ENCODE measurements around the gene PLIN5.

The PLIN5 gene, protein sequence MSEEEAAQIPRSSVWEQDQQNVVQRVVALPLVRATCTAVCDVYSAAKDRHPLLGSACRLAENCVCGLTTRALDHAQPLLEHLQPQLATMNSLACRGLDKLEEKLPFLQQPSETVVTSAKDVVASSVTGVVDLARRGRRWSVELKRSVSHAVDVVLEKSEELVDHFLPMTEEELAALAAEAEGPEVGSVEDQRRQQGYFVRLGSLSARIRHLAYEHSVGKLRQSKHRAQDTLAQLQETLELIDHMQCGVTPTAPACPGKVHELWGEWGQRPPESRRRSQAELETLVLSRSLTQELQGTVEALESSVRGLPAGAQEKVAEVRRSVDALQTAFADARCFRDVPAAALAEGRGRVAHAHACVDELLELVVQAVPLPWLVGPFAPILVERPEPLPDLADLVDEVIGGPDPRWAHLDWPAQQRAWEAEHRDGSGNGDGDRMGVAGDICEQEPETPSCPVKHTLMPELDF

DNA sequence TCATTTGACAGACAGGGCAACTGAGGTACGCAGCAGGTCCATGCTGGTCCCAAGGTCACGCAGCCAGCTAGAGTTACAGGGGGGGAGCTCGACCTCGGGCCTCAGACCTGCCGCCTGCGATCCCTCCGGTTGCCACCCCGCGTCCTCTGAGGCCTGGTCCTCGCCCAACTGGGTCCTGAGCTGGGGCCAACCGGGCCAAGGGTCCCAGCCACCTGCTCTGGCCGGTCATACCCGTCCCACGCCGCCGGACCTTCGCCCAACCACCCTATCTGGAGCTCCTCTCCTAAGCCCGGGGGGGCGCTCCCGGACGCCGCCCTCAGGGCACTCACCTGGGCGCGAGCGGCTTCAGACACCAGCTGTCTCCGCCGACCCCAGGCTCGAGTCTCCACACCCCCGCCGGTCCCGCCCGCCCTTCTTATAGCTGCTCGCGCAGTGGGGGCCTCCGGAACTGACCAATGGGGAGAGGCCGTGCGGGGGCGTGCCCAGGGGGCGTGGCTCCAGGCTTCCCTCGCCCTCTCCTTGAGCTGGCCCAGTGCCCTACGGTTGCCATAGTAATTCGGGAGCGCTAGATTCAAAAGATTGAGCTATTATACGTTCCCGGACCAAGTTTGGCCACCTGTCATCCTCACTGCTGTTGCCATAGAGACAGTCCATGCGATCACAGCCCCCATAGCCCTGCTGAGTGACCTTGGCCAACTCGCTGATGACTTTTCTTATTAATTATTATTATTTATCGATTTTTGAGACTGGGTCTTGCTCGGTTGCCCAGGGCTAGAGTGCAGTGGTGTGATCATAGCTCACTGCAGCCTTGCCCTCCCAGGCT is at the start of gene PLIN5:
Gene PLIN5, minus strand, starts transcription at position 389 of the 823 bp plus-strand sequence. CDS start 1,150 bp downstream, outside the sequence.
- peak; percentile 93 for DNase-seq

DNA sequence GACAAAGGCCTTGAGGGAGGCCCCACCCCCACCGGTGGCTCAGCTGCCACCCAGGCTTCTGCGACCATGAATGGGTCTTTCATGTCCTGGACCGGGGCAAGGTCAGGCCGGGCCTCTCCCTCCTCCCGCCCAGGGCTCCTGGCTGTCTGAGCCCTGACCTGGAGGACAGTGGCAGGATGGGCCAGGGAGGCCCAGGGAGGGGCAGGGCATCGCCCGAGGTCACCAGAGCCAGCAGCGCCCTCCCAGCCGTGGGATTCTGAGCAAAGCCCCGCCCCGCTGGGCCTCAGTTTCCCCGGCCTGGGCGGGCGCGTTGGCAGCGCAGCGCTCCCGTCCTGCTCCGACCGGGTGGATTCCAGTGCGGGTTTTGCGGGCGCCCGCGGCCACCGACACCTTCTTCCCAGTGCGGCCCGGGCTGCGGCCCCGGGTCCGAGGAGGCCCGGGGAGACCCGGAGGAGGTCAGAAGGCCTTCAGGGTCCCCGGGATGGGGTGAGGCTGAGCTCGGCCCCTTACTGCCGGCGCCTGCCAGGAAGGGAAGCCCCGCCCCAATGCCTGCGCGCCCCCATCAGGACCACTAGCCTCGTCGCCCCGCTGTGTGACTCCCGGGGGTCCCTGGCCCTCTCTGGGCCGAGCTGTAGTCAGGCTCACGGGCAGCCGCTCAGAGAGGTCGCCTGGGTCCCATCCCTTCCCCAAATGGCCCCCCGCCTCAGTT is 49.1 kb upstream of the PLIN5 start:
- DNase-seq, result peak; percentile 65

DNA sequence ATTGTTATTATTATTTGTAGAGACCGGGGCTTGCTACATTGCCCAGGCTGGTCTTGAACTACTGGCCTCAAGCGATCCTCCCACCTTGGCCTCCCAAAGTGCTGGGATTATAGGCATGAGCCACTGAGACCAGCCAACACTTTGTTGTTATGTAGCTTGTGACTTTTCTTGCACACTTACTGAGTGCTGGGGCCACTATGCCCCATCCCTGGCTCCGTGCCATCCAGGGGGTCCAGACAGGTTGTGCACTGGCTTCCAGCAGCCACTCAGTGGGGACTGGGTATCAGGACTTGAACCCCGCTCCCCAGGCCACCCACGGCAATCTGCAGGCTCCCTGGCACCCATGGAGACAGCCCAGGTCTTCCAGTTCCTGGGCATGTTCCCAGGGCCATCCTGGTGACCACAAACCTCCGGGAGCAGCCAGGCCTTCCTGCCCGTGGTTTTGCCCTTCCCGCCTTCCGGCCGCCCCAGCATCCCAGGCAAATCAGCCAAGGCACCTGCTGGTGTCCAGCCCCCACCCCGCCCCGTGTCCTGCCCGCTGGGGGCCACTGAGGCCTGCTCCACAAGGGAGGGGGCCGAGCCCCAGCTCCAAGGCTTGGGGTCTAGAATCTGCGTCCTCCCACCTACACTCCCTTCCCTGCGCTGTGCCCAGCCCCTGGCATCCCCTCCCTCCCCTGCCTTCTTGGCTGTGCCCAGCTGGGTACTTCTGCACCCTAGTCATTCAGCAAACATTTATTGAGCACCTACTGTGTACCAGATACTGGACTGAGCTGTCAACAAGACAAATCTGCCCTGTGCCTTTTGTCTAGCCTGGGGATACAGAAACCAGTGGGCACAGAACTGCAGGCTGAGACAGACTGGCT is 48.2 kb upstream of the PLIN5 start:
- DNase-seq, result peak; percentile 60

DNA sequence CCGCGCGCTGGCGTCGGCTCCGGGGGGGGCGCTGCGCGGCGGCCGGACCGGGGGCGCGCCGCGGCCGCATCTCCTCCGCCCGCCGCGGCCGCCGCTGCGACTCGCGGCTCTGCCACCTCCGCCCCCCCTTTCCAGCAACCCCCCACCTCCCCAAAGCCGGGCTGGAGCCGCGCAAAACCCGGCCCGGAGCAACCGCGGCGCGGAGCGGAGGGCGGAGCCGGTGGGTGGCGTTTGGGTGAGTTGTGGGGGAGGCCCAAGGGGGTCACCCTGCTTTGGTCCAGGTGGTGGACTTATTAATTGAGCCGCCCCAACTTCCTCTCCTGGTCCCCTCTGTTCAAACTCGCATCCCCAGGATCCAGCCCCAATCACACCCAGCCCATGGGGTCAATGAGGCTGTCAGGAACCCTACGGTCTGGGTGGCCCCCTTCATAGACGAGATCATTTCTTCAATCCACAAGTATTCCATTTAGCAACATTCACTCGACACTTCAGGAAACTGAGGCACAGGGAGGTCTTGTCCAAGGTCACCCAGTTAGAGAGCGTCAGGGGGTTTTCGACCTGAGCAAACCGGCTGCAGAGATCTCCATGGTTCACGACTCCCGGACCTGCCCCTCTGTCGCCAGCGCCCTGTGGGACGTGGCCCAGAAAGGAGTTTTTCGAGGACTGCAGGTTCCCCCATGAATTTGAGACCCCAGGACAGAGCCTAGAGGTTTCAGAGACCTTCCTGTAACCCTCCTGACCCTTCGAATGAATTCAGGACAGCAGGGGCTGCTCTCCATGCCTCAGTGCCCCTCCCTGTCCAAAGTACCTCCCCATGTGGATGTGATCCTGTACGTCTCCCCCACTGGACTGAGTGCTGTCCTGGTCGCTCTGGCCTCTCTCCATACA is 46.9 kb upstream of the PLIN5 start:
- peak; percentile 51 for DNase-seq

DNA sequence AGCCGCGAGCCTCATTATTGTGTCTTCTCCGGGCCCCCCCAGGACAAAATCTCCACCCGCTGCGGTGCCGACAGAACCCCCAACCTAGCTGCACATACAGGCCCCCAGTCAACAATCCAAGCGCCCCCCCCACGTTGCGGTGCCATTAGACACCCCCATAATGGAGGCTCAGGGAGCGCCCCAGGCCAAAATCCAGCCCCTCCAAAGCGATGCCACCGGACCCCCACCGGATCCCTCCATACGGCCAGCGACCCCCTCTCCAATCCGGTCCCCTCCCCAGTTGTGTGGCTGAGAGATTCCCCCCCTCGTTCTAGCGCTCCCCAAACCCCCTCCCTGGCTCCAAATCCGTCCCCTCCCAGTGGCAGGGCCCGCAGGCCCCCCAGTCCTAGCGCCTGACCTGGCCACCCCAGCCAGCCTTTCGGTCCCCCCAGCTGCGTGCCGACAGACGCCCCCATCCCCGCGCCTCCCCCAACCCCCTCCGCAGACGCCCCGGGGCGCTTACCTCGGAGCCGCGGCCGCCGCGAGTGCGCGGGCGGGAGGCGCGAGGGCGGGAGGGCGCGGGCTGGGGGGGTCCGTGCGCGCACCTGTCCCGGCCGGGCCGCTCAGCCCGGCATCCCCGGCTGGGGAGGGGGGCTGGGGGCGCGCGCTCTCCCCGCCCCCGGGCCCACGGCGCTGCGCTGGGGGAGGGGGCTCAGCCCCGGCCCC is 46.1 kb upstream of the PLIN5 start:
- no peak for DNase-seq

DNA sequence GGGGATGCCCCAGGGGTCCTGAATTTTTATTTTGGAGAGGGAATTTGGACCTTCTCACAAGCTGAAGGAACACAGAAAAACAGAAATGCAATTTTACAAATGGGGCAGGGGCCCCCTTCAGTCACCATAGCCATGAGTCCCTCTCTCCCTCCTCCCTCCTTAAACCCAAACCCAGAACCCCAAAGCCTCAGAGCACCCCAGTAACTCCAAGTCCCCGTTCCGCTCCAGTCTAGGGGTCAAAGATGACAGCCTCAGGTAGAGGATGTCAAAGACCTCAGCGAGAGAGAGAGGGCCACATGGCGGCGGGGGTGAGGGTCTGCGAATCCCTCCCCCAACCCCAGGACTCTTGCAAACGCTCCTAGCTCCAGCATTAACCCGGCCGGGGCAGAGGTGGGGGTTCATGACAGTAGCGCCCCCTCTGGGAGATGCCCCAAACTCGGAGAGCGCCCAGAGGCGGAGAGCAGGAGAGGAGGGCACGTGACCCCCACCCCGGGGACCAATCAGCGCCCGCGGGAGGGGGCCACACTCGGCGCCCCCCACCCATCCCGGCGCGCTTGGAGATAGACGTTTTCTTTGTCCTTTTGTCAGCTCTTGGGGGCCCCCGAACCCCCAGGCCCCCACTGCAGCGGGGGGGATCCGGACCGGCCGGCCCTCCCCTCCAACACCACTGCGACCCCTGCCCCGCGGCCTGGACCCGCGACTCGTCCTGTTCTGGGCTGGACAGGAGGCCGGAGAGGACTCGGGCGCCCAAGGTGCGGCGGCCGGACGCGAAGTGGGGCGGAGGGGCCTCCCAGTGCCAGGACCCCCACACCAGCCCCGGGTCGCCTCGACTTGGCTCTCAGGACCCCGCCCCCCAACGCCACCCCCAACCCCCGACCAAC is 45.2 kb upstream of the PLIN5 start:
- DNase-seq, result no peak

DNA sequence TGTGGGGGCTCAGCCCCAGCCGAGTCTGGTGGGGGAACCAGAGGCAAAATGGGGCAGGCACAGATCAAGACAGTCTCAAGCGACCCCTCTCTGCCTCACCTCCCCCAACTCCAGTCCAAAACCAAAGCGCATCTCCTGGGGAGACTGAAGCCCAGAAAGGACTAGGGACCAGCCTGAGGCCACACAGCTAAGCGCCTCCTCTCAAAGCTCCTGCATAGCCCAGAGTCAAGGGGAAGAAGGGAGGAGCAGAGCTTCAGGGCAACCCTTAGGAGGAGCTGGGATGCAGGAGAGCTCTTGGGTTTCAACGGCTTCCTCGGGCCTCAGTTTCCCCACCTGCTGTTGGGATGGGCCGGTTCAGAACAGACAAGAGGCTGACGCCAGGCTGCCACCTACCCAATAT is 44.4 kb upstream of the PLIN5 start:
- no peak for DNase-seq

DNA sequence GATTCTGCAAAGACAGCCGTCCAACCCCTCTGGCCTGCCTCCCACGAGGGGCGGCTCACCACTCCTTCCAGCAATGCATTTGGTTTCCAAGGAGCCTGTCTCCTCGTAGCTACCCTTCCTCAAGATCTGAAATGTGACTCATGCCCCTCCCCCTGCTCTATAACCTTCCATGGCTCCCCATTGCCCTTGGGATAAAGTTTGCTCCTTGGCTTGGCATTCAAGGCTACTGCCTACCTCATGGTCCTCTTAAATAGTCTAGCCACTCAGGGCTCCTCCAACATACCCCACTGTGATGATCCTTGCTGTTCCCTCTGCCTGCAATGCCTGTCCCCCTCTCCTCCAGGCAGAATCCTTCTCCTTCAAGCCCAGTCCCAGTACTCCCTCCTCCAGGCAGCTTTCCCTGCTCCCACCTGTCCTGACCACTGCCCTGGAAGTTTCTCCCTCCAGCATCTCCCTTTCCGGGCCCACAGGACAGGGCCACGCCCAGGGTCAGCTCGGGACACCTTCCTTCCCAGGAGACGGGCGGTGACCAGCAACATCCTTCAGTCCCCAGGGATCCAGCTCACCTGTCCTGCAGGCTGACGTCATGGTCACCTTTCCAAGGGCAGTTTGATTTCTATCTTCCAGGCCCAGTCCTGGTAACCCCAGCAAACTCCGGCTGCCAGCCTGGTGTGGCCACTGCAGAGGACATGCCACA is 43.7 kb upstream of the PLIN5 start:
- DNase-seq, result peak; percentile 42

DNA sequence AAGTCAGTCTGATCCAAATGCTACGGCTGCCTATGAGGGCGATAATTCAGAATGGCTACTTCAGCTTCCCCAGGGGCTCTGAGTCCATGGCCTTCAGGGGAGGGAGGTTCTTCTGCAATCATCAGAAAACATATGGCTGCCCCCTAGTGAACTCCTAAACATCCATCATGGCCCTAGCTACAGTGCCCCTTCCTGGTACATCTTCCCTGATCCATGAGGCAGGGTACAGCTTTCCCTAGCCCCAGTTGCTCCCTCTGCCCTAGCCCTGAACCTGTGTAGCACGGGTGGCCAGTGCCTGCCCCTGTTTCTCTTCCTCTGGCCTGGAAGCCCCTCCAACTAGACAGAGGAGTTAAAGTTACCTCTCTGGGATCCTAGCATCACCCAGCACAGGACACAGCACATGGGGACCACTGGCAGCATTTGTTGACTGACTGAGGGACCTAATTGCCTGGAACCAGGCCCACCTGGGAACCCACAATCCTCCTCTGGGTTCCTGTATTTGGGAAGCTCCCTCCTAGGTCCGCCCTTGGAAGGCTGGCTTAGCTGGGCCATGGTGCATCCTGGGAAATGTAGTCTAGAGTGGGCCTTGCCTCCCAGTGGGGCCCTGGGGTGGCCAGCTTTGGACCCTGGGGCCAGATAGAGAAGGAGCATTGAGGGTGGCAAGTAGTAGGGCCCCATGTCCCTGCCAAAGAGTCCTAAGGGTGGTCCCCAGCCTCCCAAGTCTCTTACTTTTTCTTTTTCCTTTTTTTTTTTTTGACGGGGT is 42.2 kb upstream of the PLIN5 start:
- peak; percentile 34 for DNase-seq

DNA sequence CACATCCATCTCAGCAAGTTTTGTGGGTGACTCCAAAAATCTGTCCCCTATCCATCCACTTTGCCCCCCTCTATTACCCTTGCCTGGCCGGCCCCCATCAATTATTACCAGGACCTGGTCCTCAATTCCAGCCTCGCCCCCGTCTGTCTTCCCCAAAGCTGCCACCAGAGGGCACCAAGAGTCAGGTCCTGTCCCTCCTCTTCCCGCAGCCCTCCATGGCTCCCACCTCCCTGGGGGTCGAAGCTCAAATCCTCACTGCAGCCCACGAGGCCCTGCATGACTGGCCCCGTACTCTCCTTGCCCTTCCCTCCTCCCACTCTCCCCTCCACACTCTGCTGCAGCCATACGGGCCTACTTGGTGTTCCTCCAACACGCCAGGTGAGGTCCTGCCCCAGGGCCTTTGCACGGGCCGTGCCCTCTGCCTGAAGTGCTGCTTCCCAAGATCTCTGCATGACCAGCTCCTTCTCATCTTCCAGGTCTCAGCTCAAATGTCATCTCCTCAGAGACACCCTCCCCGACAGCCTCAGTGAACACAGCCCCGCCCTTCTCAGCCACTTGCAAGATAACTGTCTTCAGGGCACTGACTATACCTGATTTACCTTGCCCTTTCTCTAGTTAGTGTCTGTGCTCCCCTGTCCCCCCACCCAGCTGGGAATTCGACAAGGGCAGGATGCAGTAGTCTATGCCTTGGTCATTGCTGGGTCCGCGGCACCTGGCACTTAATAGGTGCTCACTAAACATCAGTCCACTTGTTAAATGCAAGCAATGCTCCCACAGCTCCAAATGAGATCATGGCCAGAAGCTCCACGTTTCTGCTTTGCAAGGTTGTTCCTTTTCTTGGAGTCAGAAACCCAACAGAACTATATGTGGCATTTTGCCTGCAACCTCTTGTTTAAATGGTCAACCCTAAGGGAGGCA is 41.3 kb upstream of the PLIN5 start:
- DNase-seq, result peak; percentile 50

DNA sequence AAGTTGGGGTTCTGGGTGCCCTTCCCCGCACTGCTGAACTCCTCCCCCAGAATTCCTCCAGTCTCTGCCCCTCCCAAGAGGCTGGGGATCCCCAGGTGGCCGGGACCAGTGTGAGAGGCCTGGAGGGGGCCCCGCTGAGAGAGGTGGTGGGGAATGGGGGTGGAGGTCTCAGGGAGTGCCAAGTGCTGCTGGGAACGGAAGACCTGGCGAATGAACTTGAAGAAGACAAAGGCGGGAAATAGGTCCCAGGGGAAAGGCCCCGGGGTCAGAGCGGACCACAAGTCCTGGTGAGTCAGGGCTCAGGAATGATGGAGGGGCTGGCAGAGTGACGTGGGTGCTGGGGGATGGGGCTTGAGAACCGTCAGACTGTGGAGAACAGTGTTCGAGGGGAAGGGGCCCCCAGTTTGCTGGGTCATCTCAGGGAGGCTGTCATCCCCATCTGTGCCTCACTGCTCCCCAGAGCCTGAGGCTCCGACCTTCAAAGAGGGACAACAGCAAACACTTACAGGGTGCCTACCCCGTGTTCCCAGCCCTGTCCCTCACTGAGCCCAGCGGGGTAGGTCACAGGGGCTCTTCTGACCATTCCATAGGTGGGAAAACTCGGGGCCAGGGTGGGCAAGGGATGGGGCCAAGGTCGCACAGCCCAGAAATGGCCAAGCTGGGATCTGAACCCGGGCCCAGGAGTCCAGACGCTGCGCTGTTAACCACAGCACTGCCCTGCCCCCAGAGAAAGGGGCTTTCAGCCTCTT is 40.4 kb upstream of the PLIN5 start:
- DNase-seq, result peak; percentile 28

DNA sequence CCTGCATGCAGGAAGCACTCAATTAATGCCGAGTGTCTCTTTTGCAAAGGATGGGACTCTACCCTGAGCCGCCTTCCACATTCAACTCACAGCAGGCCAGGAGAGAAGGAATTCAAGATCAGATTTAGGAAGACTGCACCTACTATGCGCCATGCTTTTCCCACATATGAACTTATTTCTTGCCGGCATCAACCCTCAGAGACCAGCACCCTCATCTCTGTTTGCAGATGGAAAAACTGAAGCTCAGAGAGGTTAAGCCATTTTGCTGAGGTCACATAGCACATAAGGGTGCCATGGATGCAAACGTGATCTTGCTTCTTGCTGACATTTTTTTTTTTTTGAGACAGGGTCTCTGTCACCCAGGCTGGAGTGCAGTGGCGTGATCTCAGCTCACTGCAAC is 38.7 kb upstream of the PLIN5 start:
- DNase-seq, result no peak

DNA sequence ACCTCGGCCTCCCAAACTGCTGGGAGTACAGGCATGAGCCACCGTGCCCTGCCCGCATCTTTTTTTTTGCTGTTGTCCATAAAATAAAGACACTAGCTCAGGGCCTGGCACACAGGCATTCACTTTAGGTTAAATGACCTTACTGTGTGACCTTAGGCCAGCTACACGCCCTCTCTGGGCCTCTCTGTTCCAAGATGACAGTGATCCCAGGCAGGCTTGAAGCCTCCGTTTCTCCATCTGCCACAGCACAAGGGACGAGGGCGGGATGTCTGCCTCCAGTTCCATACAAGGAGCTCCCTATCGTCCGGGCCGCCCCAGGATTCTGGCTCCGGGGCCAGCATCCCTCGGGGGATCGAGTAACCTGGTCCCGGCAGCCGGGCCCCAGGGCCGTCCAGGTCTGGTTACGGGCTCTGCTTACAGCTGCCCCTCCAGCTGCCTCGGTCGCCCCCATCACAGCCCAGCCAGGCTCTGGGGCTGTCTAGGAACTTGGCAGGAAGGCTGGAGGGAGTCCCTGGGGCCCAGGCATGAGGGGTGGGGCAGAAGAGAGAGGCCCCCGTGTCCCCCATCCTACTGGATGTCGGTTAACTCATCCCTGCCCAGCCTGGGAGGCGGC is 36.4 kb upstream of the PLIN5 start:
- DNase-seq, result no peak

DNA sequence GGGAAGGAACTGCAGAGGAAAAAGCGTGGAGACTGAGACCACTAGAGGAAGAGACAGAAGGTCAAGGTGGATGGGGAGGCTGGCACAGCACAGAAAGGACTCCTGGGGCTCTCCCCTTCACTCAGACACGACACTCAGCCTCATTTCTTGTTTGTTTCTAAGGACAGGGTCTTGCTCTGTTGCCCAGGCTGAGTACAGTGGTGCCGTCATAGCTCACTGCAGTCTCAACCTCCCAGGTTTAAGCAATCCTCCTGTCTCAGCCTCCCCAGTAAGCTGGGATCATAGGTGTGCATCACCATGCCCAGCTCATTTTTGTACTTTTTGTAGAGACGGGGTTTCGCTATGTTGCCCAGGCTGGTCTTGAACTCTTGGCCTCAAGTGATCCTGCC is 35.9 kb upstream of the PLIN5 start:
- no peak for DNase-seq

DNA sequence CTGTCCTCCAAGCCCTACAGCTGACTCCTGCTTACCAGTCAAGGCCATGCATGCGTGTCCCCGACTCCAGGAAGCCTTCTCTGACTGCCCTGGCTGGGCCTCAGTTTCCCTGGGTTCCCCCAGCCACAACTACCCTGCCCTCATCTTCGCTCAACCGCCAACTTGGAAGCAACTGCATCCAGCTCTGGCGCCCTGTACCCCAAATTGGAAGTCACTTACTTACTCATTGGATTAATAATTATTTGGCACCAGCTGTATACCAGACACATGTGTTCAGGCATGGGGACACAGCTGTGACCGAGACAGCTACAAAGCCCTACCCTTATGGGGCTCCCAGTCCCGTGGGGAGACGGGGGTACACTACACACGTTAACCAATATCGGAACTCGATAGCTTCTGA is 35.4 kb upstream of the PLIN5 start:
- no peak for DNase-seq

DNA sequence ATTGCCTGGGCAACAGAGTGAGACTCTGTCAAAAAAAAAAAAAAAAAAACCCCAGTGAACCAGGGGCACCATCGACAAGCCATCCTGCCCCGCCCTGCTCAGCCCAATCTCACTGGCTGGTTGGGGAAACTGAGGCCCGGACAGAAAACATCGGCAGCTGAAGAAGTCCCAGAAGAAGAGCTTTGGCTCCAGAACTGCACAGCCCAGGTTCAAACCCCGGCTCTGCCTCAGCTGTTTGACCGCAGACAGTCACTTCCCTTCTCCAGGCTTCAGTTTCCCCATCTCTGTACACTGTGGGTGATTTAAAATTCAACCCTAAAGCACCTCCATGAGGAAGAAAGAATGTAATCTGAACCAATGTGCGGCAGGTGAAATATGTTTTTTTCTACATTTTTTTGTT is 33.9 kb upstream of the PLIN5 start:
- no peak for DNase-seq
